ENCODE measurements around the gene DBP. TPM values are rescaled to one million over a fixed set of nuclear protein-coding genes. Genes with fewer than 3 reads are reported as not detected.

DBP gene
- total RNA-seq, 1 donor from 2014 or later: 6.7 TPM

DNA sequence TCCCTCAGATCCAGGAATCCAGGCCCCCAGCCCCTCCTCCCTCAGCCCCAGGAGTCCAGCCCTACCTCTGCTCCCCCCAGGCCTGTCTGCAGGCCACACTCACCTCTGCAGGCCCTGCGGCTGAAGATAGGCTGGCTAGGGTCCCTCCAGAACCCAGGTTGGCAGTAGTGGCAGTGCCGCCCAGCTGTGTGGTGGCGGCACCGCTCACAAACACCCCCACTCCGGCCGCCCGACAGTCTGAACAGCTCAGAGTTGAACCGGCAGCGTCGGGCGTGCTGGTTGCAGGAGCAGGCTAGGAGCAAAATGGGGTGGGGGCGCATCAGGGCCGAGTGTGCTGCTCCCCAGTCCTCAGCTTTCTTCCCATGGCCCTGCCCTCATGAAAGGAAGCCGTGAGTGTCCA, 27.3 kb upstream of the DBP start:
- no peak for ATAC-seq

DNA sequence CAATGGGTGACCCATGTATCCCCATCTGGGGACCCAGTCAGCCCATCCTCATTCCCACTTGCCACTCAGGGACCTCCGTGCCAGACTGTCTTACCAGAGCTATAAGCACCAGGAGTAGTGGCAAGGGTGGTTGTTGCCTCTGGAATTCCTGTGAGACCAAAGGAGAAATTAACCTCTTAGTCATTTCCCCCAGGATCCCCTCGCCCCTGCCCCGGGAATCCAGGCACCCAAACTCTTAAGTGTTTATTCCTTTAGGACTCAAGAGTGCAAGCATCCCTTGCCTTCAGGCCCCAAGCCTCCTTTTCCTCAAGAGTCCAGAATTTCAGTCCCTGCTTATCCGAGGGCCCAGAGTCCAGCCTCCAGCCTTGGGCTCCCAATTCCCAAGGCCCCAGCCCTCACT, 26.5 kb upstream of the DBP start:
- ATAC-seq: no peak

DNA sequence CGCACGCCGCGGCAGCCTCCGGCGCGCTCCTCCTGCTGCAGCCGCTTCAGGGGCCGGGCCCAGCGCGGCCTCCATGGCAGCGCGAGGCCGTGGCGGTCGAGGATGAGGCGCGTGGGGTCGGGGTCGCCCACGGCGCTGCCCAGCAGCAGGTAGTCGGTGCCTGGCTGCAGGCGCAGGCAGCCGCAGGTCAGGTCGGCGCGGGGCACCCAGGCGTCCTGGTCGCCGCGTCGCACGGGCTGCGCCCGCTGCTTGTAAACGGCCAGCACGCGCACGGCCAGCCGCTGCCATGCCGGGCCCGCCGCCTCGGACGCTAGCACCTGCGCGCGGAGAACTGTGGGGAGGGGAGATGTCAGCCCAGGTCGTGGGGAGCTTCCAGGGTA, 24.5 kb upstream of the DBP start:
- peak; percentile 11 for ATAC-seq

DNA sequence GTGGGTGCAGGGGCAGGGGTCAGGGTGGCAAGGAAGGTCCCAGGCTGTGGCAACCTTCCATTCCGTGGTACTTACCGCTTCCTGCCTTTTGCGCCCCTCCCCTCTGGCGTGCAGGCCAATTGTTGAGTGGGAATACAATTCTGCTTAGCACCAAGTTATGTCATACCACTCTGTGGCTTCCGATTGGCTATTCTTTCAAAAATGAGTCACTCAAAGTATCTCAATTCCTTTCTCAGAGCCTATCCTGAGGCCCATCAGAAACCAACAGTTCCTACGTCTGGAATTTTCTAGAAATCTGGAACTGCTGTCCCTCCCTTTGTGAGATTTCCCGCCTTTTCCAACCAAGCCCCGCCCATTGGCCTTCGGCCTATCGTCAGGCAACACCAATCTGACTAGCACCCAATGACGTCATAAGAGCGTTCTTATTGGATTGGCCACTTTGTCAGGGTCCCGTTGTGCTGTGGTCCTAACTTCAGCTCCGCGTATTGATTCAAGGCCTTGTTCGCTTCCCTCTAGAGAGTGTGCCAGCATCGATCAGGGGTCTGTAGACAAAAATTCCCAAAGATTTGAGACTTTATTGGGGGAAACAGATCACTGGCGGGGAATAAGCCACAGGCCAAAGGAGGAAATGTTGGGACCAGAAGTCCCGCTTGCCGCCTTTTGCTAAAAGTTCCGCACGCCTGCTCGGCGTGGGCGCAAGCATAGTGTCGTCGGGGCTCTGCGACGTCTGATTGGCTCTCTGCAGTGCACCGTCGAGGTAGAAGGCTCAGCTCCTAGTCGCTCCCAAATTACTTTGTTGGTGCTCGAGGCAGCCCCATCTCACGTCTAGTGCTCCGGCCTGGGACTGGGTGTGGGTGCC, 23.9 kb upstream of the DBP start:
- ATAC-seq: peak; percentile 80

DNA sequence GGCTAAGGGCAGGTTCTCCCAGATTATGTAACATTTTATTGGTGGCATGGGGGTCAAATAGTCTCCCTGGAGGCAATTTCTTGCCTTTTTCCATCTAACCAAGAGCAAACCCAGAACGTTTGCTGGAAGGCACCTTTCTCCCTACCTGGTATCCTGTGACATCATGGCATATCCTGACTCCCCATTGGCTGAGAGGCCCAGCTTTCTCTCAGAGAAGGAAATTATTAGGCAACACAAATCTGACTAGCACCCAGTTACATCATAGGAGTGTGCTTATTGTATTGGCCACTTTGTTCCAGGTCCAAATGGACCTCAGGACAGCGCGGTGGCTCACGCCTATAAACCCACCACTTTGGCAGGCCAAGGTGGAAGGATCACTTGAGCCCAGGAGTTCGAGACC, 22.6 kb upstream of the DBP start:
- peak; percentile 25 for ATAC-seq

DNA sequence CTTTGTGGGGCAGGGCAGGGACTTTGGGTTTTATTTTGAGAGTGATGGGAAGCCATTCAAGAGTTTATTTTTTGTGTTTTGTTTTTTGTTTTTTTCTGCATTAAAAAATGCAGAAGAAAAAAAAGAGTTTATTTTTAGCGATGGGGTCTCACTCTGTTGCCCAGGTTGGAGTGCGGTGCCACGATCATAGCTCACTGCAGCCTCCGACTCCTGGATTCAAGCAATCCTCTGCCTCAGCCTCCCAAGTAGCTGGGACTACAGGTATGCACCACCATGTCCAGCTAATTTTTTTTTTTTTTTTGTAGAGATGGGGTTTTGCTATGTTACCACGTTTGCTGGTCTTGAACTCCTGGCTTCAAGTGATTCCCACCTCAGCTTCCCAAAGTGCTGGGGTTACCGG, 21.3 kb upstream of the DBP start:
- no peak for ATAC-seq

DNA sequence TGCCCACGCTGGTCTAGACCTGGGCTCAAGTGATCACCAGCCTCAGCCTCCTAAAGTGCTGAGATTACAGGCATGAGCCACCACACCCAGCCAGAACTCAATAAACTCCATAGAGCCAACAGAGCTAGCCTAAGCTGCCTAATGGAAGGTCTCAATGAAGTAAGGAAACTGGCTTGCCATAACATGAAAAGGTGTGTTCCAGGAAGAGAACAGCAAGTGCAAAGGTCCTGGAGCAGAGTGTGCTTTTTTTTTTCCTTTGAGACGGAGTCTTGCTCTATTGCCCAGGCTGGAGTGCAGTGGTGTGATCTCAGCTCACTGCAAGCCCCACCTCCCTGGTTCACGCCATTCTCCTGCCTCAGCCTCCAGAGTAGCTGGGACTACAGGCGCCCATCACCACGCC, 20.6 kb upstream of the DBP start:
- peak; percentile 5 for ATAC-seq

DNA sequence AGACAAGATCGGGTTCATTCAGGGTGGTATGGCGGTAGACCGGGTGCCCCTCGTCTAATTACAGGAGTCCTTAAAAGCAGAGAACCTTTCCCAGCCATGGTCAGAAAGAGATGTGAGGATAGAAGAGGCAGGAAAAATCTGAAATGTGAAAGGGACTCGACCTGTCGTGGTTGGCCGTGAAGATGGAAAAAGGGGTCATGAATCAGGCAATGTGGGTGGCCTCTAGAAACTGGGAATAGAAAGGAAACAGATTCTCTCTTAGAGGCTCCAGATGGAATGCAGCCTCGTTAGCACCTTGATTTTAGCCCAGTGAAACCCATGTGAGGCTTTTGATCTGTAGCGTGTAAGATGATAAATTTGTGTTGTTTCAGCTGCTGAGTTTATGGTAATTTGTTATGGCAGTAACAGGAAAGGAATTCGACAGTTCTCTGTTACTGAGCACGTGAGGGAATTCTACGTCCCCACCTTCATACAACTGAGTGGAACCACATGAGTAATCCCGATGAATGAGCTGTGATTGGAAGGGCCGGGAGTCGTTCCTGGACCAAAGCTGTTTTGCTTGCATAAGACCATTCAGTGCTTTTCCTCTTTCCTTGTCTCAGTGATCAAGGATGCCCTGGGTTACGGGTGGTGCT, 19.8 kb upstream of the DBP start:
- ATAC-seq: peak; percentile 19

DNA sequence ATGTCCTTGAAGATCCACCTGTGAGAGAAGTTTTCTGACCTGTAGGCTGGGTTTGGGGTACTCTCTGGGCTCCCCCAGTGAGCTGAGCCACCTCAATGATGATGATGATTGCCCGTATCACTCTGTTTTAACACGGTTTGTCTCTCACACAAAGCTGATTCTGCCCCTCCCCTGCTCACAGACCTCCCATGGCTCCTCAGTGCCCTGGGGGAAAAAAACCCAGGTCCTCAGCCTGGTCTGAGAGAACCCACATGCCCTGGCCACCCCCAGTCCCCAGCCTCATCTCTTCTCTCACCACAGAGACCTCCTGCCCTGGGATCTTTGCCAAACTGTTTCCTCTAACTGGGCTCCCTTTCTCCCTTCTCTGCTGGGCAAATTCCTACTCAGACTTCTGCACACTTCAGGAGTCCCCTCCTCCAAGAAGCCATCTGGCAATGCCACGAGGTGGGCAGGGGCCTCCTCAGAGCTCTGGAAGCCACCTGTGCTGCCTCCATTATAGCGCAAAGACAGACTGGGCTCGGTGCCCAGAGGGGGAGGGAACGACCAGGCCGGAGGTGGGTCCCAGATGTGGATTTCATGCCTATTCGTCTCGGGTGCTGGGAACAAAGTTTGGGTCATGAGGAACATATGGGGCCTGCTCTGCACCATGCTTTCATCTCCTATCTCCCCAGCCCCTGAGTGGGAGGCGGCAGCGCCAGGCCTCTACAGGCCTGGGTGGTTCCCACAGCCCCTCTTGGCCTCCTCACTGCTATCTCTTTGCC, 17.3 kb upstream of the DBP start:
- no peak for ATAC-seq

DNA sequence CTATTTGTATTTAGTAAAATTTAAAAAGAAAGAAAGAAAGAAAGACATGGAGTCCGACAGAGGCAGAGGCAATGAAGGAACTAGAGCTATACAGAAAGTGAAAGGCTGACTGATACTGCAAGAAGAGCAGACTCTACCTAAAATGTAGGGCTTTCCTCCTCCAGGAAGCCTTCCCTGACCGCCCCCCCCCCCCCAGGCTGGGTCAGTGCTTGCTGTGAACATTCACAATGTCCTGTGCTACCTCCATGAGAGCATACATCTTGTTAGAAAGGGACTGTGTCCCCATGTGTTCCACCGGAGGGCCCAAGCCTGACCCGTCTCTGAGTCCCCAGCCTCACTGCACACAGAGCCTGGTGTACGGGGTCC, 14.5 kb upstream of the DBP start:
- ATAC-seq: no peak

DNA sequence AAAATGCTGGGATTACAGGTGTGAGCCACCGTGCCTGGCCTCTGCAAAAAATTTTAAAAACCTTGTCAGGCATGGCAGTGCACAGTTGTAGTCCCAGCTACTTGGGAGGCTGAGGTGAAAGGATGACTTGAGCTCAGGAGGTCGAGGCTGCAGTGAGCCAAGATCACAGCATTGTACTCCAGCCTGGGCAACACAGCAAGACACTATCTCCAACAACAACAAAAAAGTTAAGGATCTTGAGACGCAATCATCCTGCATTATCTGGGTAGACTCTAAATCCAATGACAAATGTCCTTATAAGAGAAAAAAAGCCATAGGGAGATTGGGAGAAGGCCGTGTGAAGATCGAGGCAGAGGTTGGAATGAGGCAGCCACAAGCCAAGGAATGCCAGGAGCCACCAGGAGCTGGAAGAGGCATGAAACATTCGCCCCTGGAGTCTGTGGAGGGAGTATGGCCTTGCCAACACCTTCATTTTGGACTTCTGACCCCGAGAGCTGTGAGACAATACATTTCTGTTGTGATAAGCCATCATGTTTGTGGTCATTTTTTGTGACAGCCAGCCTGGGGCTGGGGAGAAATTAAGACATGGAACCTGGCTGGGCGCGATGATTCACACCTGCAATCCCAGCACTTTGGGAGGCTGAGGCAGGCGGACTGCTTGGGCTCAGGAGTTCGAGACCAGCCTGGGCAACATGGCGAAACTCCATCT, 13.9 kb upstream of the DBP start:
- no peak for ATAC-seq

DNA sequence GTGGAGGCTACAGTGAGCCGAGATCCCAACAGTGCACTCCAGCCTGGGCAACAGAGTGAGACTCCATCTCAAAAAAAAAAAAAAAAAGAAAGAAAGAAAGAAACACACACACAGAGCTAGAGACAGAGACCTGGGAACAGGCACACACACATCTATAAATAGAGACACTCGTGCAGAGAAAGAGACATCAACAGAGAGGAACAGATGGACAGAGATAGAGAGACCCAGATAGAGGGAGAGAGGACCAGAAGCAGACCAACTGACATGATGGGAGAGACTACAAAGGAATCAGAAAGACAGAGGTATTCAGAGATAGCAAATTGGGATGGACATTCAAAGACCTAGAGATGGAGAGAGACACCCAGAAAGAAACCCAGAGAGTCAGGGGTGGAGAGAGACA, 11.0 kb upstream of the DBP start:
- no peak for ATAC-seq

DNA sequence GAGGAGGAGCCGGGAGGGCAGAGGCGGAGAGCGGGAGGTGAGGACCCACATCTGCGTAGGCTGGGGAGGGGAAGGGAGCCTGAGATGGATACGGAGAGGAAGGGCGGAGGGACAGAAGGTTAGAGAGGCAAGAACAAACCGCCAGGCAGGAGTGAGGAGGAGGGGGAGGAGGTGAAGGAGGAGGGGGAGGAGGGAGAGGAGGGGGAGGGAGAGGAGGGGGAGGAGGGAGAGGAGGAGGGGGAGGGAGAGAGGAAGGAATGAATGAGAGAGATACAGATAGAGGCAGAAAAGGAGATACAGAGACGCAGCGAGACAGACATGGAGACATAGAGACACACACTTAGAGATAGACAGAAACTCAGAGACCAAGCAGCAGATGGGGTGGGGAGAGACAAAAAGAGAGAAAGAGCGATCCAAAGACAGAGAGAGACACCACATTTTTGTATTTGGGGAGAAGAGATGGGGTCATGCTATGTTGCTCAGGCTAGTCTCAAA, 9.6 kb upstream of the DBP start:
- ATAC-seq: no peak

DNA sequence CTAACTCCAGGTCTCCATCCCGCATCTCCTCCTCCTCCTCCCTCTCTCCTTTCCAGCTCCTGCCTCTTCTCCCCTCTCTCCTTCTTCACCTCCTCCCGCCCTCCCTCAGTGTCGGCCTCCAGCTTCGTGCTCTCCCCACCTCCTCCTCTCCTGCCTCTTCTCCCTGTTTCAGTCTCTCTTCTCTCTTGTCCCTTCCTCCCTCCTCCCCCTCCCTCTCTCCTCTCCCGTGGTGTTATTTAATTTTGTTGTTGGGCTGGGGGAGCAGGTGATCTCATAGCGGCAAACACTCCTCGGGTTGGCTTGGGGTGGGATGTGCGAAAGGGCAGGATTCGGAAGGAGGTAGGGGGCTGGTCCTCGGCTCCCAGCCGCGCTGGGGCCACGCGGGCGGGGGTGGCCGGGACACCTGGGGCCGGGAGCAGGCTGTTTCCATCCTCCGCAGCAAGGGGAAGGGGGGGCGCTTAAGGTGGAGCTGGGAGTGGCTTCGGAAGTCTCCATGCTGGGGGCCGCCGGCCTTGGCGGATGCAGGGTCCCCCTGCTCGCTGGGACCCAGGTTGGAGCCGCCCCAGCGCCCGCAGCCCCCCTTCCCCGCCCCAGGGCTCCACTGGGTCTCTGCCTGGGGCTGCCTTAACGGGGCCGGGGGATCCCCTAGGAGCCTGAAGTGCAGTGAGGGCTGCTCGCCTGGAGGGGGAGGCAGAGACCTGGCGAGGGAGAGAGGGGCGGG, 9.0 kb upstream of the DBP start, which contains the start of gene CA11:
TSS of gene CA11 (minus strand) at position 187 of the 721 bp plus-strand sequence. CDS start 555 bp downstream, outside the sequence.
- peak; percentile 82 for ATAC-seq

DNA sequence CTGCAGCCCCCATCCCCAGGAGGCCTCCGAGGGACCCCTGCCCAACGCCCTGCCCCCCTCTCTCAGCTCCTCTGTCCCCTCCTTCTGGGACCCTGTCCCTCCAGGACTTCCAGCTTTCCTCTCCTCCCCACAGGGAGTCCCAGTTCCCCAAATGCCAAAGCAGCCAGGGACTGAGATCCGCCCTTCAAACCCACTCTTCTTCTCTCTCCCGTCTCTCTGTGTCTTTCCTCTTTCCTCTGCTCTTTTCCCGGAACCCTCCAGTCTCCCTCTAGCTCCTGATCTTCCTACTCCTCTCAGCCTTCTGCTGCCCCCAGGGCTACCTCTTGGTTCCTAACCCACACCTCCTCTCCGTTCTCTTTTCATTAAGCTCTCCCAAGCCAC, 8.4 kb upstream of the DBP start:
- ATAC-seq: no peak

DNA sequence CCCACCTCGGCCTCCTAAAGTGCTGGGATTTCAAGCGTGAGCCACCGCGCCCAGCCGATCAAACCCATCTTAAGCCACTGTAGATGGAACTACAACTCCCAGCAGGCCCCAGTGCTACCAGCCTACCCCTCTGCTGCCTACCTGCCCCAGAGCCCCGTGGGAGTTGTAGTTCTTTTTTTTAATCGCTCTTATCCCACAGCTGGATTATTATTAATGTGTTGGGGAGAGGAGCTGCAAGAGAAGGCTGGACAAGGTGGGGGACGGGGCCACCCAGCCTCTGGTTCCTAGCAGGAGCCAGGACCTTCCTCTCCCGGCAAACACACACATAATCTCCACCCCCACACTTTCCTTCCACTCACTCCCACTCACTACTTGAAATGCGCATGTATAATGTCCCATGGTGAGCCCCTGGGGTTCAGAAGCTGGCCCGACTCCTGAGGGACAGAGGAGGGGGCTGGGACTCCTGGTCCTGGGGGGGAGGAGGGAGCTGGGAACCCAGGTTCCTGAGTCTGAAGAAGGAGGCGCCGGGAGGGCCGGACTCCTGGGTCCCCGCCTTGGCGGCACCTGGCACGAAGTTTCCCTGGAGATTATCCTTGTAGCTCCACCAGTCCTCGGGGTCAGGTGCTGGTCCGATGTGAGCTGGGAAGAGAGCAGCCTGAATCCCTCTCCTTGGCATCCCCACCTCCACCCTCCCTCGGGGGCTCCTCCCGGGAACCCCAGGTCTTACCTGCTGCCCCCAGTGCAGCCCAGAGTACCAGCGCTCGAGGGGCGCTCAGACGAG, 7.8 kb upstream of the DBP start:
- peak; percentile 67 for ATAC-seq

DNA sequence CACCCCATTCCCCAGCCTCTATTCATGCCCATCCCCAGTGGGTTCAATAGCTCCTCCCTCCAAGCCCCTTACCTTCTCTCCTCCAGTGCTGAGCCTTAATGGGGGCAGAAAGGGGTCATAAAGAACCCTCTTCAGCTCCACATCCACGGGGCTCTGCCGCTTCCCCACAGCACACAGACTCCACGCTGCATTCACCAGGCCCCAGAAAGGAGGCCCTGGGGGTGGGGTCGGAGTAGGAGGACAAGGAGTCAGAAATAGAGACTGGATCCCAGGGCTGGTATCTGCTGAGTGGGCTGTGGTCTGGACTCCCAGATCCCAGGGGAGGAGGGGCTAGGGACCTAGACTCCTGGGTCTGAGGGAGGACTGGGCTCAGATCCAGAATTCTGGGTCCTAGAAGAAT, 7.2 kb upstream of the DBP start:
- no peak for ATAC-seq

DNA sequence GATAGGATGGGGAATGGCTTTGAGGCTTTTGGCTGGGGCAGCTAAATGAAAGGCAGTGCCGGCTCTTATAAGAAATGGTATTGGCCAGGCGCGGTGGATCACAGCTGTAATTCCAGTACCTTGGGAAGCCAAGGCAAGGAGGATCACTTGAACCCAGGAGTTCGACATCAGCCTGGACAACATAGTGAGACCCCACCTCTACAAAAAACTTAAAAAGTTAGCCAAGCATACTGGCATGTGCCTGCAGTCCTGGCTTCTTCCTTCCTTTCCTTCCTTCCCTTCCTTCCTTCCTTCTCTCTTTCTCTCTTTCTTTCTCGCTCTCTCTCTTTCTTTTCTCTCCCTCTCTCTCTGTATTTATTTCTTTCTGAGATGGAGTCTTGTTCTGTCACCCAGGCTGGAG, 5.7 kb upstream of the DBP start:
- ATAC-seq: no peak

DNA sequence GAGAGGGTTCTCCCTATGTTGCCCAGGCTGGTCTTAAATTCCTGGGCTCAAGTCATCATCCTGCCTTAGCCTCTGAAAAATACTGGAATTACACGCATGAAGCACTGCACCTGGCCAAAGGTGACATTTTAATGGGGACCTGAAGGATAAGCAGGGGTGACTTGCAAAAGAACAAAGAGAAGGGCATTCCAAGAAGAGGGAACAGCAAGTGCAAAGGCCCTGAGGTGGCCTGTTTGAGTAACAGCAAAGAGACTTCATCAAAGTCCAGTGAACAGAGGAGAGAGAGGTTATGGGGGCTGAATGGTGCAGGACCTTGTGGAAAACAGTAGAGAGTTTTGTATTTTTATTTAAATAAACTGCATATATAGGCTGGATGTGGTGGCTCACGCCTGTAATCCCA, 4.7 kb upstream of the DBP start:
- no peak for ATAC-seq

DNA sequence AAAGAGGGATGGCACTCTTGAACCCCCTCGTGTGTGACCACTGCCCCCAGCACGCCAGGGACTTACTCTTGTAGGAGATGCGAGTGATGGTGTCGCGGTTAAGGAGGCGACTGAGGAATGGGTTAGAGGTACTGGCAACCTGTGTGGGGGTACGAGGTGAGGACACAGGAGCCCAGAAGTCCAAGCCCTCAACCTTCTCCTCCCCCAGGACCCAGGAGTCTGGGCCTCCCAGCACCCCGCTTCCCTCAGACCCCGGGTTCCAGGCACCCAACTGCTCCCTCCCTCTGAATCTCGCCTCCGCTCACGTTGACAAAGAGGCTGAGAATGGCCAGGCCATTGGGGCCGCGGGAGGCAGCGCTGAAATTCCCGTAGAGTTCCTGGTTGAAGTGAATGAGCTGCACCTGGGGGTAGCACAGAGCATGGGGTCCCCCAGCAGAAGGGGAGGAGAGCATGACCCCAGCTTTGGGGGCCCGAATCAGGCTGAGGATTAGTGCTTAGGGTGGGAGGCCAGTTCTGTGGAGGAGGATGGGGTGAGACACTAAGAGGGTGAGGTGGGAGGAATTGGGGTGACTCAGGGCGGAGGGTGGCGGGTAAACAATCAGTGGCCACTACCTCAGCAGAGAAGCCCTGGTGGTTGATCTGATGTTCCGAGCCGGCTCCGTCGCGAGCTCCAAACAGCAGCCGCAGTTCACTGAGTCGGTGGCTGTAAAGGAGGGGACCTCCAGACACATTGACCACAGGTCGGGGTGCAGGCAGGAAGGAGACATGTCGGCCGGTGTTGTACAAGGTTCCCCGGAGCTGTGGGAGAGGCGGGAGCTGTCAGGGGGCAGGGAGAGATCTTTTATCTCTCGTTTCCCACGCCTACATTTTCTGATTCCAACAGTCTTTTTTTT, 2.5 kb upstream of the DBP start:
- ATAC-seq: no peak
